Astrocyte (in vitro differentiated cells and primary cell): ENCODE measurements around the gene TCF19.
"Not testable (repeated sequence)": the region's sequence is repeated elsewhere in the genome, so short reads cannot be mapped to it uniquely, and the experiment has no call there.

Experiments used
- EZH2 ChIP-seq: IDR thresholded peaks from 2 replicates; pipeline ENCODE4 v1.6.1; 2012; ENCODE audit warnings: mild to moderate bottlenecking, low read length, inconsistent platforms; ENCODE audit not compliant: insufficient read depth
- TF ChIP-seq, protein P1 (sequence below): IDR thresholded peaks from 2 replicates; pipeline ENCODE4 v1.5.1; 2011; ENCODE audit warnings: low read depth, mild to moderate bottlenecking, inconsistent platforms, low read length, moderate library complexity; ENCODE audit not compliant: insufficient read depth

DNA sequence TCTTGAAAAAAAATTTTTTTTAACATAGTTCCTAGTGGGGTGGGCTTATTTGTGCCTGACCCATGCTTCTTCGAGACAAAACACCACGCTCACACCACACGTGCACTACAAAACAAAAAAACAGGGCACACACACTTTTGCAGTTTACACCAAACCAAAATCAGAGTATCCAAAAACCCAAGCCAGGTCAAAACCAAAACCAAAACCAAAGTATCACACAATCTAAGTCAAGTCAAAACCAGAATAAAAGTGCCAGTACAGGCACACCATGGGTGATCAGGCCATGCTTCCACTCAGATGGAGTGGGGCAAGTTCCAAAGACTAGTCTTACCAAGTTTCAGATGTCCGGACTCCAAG is 27.3 kb downstream of the TCF19 start:
- TF ChIP-seq, protein P1, sequence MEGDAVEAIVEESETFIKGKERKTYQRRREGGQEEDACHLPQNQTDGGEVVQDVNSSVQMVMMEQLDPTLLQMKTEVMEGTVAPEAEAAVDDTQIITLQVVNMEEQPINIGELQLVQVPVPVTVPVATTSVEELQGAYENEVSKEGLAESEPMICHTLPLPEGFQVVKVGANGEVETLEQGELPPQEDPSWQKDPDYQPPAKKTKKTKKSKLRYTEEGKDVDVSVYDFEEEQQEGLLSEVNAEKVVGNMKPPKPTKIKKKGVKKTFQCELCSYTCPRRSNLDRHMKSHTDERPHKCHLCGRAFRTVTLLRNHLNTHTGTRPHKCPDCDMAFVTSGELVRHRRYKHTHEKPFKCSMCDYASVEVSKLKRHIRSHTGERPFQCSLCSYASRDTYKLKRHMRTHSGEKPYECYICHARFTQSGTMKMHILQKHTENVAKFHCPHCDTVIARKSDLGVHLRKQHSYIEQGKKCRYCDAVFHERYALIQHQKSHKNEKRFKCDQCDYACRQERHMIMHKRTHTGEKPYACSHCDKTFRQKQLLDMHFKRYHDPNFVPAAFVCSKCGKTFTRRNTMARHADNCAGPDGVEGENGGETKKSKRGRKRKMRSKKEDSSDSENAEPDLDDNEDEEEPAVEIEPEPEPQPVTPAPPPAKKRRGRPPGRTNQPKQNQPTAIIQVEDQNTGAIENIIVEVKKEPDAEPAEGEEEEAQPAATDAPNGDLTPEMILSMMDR, result not testable (repeated sequence)
- not testable (repeated sequence) for TF ChIP-seq EZH2
